T-helper 1 cell treated with Interleukin-12 subunit alpha and Interleukin-12 subunit beta and Interleukin-4 antibody, amounts not matched to agents 30 μg/mL and 1 μg/mL, for 36 hours (primary cell): ENCODE measurements around the gene GUCY1A2.
"Not testable (repeated sequence)": the region's sequence is repeated elsewhere in the genome, so short reads cannot be mapped to it uniquely, and the experiment has no call there.

ENCODE experiments used
- H3K27ac Mint-ChIP-seq: one replicate; pipeline ENCODE4 v1.8.0; 2021; ENCODE audit warnings: mild to moderate bottlenecking, mixed read lengths
- H3K27me3 Mint-ChIP-seq: one replicate; pipeline ENCODE4 v1.8.0; 2021; ENCODE audit warnings: low read depth, mixed read lengths
- H3K36me3 Mint-ChIP-seq: one replicate; pipeline ENCODE4 v1.8.0; 2021; ENCODE audit warnings: low read depth, mixed read lengths
- H3K4me1 Mint-ChIP-seq: one replicate; pipeline ENCODE4 v1.8.0; 2021; ENCODE audit warnings: low read depth, mixed read lengths
- H3K4me3 Mint-ChIP-seq: one replicate; pipeline ENCODE4 v1.8.0; 2021; ENCODE audit warnings: mild to moderate bottlenecking, moderate library complexity, mixed read lengths
- H3K9me3 Mint-ChIP-seq: one replicate; pipeline ENCODE4 v1.8.0; 2021; ENCODE audit warnings: mixed read lengths

The GUCY1A2 gene

GRCh38 chr11:106937111-106937510 lies 81.2 kb downstream of the GUCY1A2 start:
- Mint-ChIP-seq H3K36me3 (no peaks in the 10 kb centered on the region), H3K4me3 (no peak overlapping the region), H3K9me3 (no peaks in the 10 kb centered on the region), H3K27me3 (no peaks in the 10 kb centered on the region), H3K27ac (no peak overlapping the region), H3K4me1 (no peaks in the 10 kb centered on the region)

- H3K4me3 Mint-ChIP-seq: no peak overlapping the region
- no peak overlapping the region for H3K27ac Mint-ChIP-seq
- no peaks in the 10 kb centered on the region for H3K36me3 Mint-ChIP-seq
- no peaks in the 10 kb centered on the region for H3K27me3 Mint-ChIP-seq
- peaks cover 6% of the 10 kb centered on the region for H3K9me3 Mint-ChIP-seq
- no peaks in the 10 kb centered on the region for H3K4me1 Mint-ChIP-seq
Observed at GRCh38 chr11:106925245-106925644, 93.0 kb downstream of the GUCY1A2 start.

GRCh38 chr11:106920899-106921509 lies 97.3 kb downstream of the GUCY1A2 start:
- Mint-ChIP-seq H3K4me3 (no peak overlapping the region), H3K27me3 (no peaks in the 10 kb centered on the region), H3K4me1 (no peaks in the 10 kb centered on the region), H3K36me3 (no peaks in the 10 kb centered on the region), H3K27ac (no peak overlapping the region), H3K9me3 (no peaks in the 10 kb centered on the region)

- H3K9me3 Mint-ChIP-seq: peaks cover 3% of the 10 kb centered on the region
- H3K27me3 Mint-ChIP-seq: no peaks in the 10 kb centered on the region
- no peaks in the 10 kb centered on the region for H3K36me3 Mint-ChIP-seq
- H3K27ac Mint-ChIP-seq: no peak overlapping the region
- H3K4me1 Mint-ChIP-seq: no peaks in the 10 kb centered on the region
- no peak overlapping the region for H3K4me3 Mint-ChIP-seq
Observed at GRCh38 chr11:106917973-106918372, 100.3 kb downstream of the GUCY1A2 start.

- H3K4me1 Mint-ChIP-seq: no peaks in the 10 kb centered on the region
- peaks cover 8% of the 10 kb centered on the region for H3K9me3 Mint-ChIP-seq
- H3K27ac Mint-ChIP-seq: no peak overlapping the region
- no peaks in the 10 kb centered on the region for H3K36me3 Mint-ChIP-seq
- no peak overlapping the region for H3K4me3 Mint-ChIP-seq
- H3K27me3 Mint-ChIP-seq: no peaks in the 10 kb centered on the region
Observed at GRCh38 chr11:106914409-106914808, 103.9 kb downstream of the GUCY1A2 start.

GRCh38 chr11:106913141-106913540 lies 105.1 kb downstream of the GUCY1A2 start:
- no peak overlapping the region for H3K4me3 Mint-ChIP-seq
- peaks cover 8% of the 10 kb centered on the region for H3K9me3 Mint-ChIP-seq
- H3K27me3 Mint-ChIP-seq: no peaks in the 10 kb centered on the region
- no peaks in the 10 kb centered on the region for H3K36me3 Mint-ChIP-seq
- H3K4me1 Mint-ChIP-seq: no peaks in the 10 kb centered on the region
- H3K27ac Mint-ChIP-seq: no peak overlapping the region

GRCh38 chr11:106904826-106905225 lies 113.5 kb downstream of the GUCY1A2 start:
- Mint-ChIP-seq H3K9me3 (peaks cover 3% of the 10 kb centered on the region), H3K4me1 (no peaks in the 10 kb centered on the region), H3K36me3 (no peaks in the 10 kb centered on the region), H3K4me3 (no peak overlapping the region), H3K27ac (no peak overlapping the region), H3K27me3 (no peaks in the 10 kb centered on the region)

- H3K27me3 Mint-ChIP-seq: no peaks in the 10 kb centered on the region
- H3K4me3 Mint-ChIP-seq: no peak overlapping the region
- H3K27ac Mint-ChIP-seq: no peak overlapping the region
- H3K9me3 Mint-ChIP-seq: peaks cover 16% of the 10 kb centered on the region
- H3K4me1 Mint-ChIP-seq: no peaks in the 10 kb centered on the region
- H3K36me3 Mint-ChIP-seq: no peaks in the 10 kb centered on the region
Observed at GRCh38 chr11:106889718-106890117, 128.6 kb downstream of the GUCY1A2 start.

GRCh38 chr11:106888386-106888785 lies 129.9 kb downstream of the GUCY1A2 start:
- Mint-ChIP-seq H3K27me3 (no peaks in the 10 kb centered on the region), H3K9me3 (peaks cover 25% of the 10 kb centered on the region), H3K27ac (no peak overlapping the region), H3K36me3 (no peaks in the 10 kb centered on the region), H3K4me3 (no peak overlapping the region), H3K4me1 (no peaks in the 10 kb centered on the region)

GRCh38 chr11:106883693-106884092 lies 134.6 kb downstream of the GUCY1A2 start:
- H3K9me3 Mint-ChIP-seq: peaks cover 27% of the 10 kb centered on the region
- not testable (repeated sequence) for H3K27ac Mint-ChIP-seq, H3K27me3 Mint-ChIP-seq, H3K4me3 Mint-ChIP-seq, H3K4me1 Mint-ChIP-seq, H3K36me3 Mint-ChIP-seq

- Mint-ChIP-seq H3K27me3 (no peaks in the 10 kb centered on the region), H3K4me3 (no peak overlapping the region), H3K27ac (no peak overlapping the region), H3K36me3 (no peaks in the 10 kb centered on the region), H3K9me3 (peaks cover 30% of the 10 kb centered on the region), H3K4me1 (no peaks in the 10 kb centered on the region)
Observed at GRCh38 chr11:106879832-106880546, 138.3 kb downstream of the GUCY1A2 start.

- Mint-ChIP-seq H3K36me3 (no peaks in the 10 kb centered on the region), H3K9me3 (peaks cover 28% of the 10 kb centered on the region), H3K4me1 (no peaks in the 10 kb centered on the region), H3K27ac (no peak overlapping the region), H3K27me3 (no peaks in the 10 kb centered on the region), H3K4me3 (no peak overlapping the region)
Observed at GRCh38 chr11:106879029-106879428, 139.2 kb downstream of the GUCY1A2 start.

- H3K9me3 Mint-ChIP-seq: peaks cover 36% of the 10 kb centered on the region
- H3K4me1 Mint-ChIP-seq: no peaks in the 10 kb centered on the region
- H3K27me3 Mint-ChIP-seq: no peaks in the 10 kb centered on the region
- no peaks in the 10 kb centered on the region for H3K36me3 Mint-ChIP-seq
- H3K4me3 Mint-ChIP-seq: no peak overlapping the region
- no peak overlapping the region for H3K27ac Mint-ChIP-seq
Observed at GRCh38 chr11:106875013-106875412, 143.3 kb downstream of the GUCY1A2 start.

GRCh38 chr11:106872246-106872645 lies 146.0 kb downstream of the GUCY1A2 start:
- H3K36me3 Mint-ChIP-seq: no peaks in the 10 kb centered on the region
- H3K4me1 Mint-ChIP-seq: no peaks in the 10 kb centered on the region
- H3K4me3 Mint-ChIP-seq: no peak overlapping the region
- H3K27me3 Mint-ChIP-seq: no peaks in the 10 kb centered on the region
- no peak overlapping the region for H3K27ac Mint-ChIP-seq
- peaks cover 36% of the 10 kb centered on the region for H3K9me3 Mint-ChIP-seq

- Mint-ChIP-seq H3K4me1 (no peaks in the 10 kb centered on the region), H3K36me3 (no peaks in the 10 kb centered on the region)
Observed at GRCh38 chr11:106858200-106858599, 160.1 kb downstream of the GUCY1A2 start.

More at GRCh38 chr11:106858200-106858599, 160.1 kb downstream of the GUCY1A2 start:
- Mint-ChIP-seq H3K27me3 (no peaks in the 10 kb centered on the region), H3K27ac (no peak overlapping the region), H3K4me3 (no peak overlapping the region), H3K9me3 (peaks cover 19% of the 10 kb centered on the region)
